Umbilical cord (tissue), 2 donors: ENCODE data around the gene PBX3. TPM values are rescaled to one million over a fixed set of nuclear protein-coding genes. Genes with fewer than 3 reads are reported as not detected.

Experiments
- DNase-seq: peaks from one replicate; pipeline ENCODE4 v3.0.0-alpha.2; 2015; ENCODE audit warnings: low spot score
- total RNA-seq: library from RNA; depleted of rRNA; stranded (reverse); fragments of >200 nt; gene quantifications from one replicate; pipeline ENCODE4 v1.2.3, GENCODE V29; 2014; ENCODE audit warnings: low replicate concordance; ENCODE audit not compliant: insufficient read depth

The PBX3 gene
- 64.0 TPM for total RNA-seq

DNA sequence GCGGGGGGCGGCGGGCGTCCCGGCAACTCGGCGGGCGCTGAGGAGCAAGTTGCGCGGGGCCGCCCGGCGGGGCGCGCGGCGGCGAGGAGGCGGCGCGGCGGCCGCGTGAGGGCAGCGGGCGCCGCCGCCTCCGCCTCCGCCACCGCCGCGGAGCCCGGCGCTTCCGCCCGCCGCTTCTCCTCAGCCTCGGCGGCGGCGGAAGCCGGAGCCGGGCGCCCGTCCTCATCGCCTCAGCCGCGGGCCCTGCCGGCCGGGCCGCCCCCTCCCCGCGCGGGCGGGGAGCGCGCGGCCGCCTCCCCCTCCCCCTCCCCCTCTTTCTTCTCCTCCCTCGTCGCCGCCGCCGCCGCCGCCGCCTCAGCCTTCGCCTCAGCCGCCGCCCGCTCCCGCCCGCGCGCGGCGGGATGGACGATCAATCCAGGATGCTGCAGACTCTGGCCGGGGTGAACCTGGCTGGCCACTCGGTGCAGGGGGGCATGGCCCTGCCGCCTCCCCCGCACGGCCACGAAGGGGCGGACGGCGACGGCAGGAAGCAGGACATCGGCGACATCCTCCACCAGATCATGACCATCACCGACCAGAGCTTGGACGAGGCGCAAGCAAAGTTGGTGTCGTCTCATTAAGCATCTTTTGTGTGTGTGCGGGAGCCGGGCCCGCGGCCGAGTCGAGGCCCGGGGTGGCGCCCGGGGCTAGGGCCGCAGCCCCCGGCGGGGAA lies at the start of gene PBX3:
PBX3 (plus strand) TSS at position 321 of the 712 bp plus-strand sequence.
- peak; percentile 58 for DNase-seq

DNA sequence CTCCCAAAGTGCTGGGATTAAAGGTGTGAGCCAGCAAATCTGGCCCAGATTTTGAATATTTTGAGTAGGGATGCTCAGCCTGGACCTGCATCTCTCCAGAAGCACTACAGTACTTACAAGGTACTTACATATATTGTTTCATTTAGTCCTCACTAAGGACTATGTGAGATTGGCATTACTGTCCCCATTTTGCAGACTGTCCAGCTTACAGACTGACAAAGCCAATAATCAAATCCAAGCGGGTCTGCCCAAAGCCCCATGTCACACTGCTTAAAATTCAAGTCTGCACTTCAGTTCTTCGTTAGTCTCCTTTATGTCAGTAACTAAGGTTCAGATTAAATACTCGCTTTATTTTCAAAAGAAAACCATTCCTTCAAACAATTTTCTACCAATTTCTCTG lies 47.3 kb upstream of the PBX3 start:
- DNase-seq = no peak

DNA sequence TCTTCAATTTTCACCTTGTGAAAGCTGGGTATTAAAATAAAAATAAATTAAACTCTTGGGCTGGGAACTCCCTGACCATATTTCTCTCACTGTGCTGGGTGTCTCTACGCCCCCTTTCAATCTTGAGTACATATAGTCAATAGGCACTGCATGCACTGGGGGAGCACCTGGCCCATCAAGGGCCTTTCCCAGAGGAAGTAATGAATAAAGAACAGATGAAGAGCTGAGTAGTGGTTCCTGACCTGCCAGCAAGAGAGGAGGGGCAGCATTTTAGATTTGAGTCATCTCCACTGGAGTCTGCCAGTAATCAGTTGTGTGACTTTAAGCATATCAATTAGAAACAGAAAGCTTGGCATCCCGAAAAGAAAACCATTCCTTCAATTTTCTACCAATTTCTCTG lies 46.4 kb upstream of the PBX3 start:
- no peak for DNase-seq

DNA sequence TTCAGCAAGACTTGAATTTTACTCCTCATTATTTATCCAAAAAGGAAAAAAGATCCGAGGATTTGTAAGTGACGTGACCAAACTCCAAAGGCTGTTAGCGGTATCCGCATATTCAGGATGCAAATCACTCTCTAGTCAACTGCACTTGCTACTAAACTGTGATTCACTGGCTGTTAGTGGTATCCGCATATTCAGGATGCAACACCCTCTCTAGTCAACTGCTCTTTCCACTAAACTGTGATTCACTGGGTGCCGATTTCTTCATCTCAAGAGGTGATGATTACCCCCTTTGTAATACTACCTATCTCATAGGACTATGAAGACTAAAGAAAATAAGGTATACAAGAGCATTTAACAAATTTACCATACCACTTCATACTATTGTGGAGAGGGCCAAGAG lies 45.8 kb upstream of the PBX3 start:
- DNase-seq = no peak

DNA sequence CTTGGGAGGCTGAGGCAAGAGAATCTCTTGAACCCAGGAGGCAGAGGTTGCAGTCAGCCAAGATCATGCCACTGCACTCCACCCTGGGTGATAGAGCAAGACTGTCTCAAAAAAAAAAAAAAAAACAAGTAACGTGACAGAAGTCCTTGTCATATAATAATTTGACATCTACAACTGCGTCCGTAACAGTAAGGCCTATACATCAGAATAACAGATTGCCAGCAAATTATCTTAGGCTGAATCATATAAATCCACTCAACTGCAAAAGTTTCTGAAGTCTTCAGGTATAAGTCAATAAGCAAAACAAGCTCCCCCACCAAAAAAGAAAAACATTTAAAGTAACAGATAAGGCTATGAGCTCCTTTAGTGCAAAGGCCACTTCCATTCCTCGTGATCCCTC lies 43.5 kb upstream of the PBX3 start:
- no peak for DNase-seq

DNA sequence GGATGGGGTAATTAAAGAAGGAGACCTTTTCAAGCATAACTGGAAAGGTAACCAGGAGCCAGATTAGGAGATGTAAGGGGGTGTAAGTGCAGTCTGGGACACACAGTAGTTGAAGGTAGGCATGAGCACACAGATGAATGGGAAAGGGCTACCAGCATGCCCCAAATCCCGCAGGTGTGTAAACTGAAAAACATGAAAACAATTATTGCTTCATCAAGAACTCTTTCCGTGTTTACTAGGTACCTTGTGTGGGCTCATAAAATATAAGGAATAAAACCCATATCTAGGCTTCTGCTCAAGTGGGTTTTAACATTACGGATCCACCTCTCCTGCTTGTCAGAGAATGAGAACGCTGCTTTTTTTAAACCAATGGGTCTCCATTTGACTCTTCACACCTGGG lies 41.3 kb upstream of the PBX3 start:
- no peak for DNase-seq

DNA sequence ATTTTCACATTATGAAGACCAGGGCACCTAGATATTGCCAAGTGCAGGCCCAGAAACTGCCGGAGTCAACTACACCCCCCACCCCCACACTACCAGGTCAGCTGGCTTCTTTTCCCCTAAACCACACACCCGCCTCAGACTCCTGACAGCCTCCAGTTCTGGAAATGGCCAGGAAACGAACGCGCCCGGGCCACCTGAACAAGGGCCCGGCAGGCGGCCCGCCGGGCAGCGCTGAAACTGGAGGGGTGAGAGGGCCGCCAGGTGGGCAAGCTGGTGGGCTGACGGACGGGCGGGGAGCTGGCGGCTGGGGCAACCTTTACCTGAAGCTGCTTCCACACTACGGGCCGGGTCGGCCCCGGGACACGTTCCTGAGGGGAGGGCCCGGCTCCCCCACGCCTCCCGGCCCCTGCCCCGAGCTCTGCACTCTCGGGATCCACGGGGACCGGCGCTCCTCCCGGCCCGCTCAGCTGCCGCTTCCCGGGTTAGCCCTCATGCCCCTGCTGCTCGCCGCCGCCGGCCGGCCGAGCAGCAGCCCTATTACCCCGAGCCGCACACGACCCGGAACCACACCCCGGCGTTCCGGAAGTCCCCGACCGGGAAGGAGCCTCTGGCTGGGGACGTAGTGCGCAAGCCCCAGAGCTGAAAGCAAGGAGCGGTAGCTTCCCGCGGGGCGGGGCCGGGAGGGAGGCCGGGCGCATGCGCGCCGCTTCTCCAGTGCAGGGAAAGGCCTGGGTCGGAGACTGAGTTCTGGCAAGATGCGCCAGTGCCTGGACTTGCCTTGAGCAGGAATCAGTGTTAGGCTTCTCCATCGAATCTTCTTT lies 40.3 kb upstream of the PBX3 start, which contains the start of gene MAPKAP1:
MAPKAP1 (minus strand) TSS at position 558 of the 821 bp plus-strand sequence. CDS start 34,634 bp downstream, outside the sequence.
- peak; percentile 98 for DNase-seq

DNA sequence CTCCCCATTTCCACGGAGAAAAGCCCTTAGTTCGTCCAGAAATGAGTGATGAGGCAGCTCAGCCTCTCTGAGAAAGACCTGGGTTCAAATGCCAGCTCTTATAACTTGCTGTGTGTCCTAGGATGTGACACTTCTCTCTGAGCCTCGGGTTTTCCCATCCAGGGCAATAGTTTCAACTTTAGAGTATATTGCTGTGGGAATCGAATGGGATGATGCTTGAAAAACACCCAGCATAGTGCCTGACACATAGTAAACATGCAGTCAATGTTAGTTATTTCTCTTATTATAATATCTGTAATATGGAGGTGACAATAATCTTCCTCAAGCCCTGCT lies 39.7 kb upstream of the PBX3 start:
- no peak for DNase-seq

DNA sequence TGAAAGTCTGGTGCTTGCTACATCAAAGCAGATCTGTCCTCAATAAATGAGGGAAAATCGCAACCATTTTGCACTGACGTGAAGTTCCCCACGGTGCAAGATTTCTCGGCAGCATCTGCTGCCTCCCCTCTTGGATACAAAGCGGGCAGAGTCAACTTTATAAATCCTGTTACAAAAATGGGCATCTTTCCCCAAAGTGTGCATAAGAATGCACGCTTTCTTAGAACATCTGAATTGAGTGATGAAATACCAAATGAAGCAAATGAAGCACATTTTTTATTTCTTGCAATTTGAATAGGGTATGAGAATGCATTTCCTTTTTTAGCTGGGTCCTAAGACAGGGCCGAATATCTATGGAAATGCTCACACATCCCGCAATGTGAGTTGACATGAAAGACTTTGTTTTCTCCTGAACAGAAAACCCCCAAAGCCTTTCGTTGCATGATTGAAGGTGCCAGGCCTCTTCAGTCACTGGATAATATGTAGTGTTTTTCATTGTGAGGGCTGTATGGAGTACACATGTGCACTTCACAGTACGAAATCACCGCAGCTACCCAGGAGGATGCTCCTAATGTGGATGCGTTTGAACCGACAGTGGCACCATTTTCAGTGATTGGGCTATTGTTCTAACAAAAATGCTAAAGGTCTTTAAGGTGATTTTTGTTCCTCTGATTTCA lies 20.6 kb upstream of the PBX3 start:
- no peak for DNase-seq

DNA sequence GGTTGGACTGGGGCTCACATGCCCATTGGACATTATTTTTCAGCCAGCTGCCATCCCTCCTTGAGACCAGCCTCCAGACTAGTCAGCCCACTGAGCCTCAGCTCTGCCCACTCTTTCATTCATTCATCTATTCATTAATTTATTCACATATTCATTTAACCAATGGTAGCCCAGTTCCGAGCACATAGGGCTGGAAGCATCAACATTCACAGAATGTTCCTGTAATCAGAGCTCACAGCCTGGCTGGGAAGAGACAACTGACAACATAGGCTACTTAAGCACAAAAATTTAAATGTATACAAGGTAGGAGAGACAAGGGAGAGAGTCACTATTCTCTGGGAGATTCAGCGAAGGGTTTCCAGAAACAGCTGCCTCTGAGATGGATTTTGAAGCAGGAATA lies 17.0 kb upstream of the PBX3 start:
- DNase-seq = no peak

DNA sequence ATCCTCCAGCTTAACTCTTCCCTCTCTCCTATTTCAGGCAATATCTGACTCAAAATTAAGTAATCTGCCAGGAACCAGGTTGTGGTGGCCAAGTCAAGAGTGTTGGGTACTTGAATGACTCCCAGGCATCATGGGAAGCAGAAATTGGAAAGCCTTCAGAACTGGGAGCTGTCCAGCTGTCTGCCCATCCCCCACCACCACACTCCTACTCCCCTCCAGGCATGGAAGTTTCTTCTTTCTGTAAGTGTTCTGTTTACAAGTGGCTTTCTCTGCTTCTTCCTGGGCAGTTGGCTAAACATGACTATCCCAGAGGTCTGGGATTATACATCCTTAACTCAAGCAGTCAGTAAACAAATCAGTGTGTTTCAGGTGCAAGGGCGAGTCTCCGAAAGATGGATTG lies 14.6 kb upstream of the PBX3 start:
- DNase-seq = no peak

DNA sequence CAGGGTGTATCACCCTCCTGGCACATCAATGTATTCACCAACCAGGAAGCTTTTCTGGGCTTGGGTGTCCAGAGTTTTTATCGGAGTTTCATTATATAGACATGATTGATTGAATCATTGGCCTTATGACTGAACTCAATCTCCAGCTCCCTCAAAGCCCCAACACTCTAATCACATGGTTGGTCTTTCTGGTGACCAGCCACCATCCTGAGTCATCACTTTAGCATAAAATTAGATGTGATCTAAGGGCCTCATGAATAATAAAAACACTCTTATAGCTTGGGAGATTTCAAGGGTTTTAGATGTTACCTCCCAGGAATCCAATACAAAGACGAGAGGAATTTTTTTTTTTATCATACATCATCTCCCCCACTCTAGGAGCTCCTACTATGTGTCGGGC lies 7.7 kb upstream of the PBX3 start:
- no peak for DNase-seq

DNA sequence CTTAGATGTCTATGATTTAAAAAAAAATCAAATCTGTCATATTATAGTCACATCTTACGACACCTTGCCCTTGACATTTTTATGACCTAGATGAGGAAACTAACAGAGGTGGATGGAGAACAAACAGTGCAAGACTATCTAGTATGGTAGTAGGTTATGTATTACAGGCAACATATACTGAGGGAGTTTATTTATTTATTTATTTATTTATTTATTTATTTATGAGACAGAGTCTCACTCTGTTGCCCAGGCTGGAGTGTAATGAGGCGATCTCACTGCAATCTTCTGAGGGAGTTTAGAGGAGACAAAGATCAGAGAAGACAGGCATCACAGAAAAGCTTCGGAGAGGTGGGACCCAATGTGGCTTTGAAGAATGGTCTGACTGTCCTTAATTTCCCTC lies 4.5 kb upstream of the PBX3 start:
- no peak for DNase-seq

DNA sequence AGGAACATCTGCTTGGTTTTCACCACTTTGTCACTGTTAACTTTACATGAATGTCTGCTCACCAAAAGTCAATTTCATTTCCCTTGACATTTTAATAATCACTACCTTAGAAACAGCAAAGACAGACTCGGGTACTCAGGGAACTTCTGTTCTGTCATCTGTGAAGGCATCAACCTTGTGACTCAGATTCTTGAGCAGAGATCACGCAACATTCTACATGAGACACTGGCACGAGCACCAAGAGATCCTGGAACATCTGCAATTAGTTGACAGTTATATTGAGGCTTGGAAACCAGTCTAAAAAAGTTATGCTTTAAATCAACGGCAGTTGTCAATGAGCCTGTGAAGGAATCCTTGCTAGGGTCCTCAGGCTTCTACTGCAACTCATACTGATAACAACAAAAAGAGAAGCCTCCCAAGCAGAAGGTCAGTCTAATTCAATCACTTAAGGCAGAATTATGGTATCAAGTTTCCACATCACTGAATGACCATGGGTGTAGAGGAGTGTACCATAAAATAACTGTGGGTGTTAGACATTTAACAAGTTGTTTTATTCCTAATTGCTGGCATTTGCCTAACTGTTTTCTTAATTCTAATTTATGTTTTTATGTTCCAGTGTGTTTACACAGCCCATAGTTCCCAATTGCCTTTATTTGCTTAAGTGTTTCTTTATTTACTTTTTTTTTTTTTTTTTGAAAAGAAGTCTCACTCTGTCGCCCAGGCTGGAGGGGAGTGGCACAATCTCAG lies 3.3 kb upstream of the PBX3 start:
- no peak for DNase-seq

DNA sequence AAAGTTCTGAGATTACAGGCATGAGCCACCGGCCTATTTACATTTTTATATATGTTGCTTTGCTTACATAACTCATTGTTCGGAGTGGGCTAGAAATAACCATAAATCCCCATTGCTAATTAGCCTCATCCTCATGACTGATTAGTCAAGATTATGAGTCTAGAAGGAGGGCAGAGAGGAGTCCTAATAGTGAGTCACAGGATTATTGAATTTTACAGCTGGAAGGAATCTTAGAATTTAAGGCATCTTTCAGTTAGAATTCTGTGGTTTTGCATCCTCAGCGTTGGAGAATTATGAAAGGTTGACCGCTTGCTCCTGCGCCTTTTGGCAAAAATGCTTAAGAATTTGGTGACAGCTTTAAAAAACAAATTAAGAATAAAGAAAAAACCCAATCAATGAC lies 2.6 kb upstream of the PBX3 start:
- DNase-seq = no peak

DNA sequence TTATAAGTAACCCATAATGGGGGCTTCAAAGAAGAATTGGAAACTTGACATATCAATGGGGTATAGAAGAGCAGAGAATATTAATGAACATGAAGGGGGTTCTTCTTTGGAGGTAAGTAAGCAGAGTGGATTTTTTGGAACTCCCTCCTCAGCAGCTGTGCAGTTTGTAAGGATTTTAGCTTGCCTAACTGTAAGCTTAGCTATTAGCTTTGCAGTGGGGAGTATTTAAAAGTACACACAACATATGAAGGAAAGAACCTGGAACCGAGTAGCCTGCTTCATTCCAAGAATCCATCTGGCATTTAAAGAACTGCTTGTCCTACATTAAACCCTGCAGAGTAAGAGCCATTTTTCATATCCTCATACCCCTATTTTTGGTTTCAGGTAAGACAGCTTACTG lies 2.2 kb upstream of the PBX3 start:
- DNase-seq = peak; percentile 15

DNA sequence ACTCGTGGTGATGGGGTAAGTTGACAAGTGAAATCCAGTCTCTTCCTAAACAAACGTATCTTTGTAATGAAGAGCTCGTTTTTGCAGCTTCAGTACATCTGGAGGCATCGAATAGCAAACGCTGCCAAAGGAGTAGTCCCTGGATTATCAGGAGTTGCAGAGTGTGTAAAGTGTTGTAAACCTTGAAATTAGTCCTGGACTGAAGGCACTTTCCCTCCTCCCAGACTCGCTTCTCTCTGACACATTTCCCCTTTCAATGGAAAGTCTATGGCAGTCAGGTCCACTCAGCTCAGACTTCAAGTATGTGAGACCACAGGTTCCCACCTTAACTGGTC lies 1.5 kb upstream of the PBX3 start:
- DNase-seq = no peak

DNA sequence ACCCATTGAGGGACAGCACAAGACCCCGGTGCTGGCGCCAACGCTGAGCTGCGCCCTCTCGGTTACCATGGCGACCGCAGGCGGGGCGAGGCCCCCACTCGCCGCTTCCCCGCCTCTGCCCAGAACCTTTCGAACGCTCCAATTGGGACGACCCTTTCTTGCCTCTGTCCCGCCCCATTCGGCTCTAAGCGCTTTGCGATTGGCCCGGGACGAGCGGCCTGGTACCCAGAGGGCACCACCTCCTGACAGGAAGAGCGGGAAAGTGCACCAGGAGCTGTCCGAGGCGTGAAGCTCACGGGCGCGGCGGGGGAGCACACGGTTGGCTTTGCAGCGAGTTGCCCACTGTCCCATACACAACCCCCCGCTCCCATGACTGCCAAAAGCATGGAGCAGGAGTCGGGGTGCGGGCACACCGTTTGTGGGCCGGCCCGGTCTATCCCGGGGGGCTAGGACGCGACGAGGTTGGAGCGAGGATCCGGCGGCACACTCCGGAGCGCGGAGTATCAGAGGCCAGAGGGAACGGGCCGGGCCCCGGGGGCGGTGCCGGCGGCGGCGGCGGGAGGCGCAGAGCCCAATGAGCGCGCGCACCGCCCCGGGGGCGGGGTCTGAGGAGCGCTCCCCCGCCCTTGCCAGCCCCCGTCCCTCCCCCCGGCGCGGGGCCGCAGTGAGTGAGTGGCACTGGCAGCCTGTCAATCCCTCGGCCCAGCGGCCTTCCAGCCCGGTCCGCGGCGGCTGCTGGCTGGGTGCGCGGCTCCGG lies 978 bp upstream of the PBX3 start:
- DNase-seq = peak; percentile 97

DNA sequence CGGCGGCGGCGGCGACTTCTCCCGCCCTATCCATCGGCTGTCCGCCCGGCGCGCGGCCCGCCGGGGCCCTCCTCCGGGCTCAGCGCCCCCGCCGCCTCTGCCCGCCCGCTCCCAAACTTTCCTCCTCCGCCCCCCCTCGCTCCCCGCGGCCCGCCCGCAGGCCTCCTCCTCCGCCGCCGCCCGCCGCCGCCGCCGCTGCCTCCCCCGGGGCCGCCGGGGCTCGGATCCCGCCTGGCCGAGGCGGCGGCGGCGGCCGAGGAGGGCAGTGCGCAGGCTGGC lies 460 bp upstream of the PBX3 start:
- no peak for DNase-seq

DNA sequence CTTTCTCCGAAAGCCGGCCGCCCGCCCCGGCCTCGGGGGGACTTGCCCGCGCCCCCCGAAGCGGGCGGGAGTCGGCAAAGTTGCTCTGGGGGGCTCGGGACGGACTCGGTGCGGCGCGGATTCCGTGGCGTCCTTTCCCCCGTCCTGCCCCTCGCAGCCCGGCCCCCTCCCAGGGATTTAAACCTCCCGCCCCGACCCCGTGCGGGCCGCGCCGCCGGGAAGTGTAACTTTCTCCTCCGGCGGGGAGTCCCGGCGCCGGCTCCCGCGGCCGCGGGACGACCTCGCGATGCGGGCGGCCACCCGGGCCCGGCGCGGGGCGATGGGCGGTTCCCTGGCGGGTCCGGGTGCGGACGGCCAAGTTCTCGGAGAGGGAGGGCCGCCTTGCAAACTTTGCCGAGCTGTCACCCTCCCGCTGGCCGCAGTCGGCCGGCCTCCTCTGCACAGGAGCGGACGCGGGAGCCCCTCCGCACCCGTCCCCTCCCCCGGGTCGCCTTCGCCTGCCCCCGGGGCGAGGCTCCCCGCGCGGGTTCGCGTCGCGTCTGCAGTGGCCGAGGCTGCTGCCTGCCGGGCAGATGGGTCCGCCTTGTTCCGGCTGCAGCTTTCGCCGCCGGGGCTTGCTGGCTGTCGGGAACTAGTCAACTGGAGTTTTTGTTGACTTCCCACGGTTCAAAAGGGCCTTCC lies 732 bp downstream of the PBX3 start:
- peak; percentile 33 for DNase-seq
